ENCODE results near the gene MLPH.

Gene MLPH, protein sequence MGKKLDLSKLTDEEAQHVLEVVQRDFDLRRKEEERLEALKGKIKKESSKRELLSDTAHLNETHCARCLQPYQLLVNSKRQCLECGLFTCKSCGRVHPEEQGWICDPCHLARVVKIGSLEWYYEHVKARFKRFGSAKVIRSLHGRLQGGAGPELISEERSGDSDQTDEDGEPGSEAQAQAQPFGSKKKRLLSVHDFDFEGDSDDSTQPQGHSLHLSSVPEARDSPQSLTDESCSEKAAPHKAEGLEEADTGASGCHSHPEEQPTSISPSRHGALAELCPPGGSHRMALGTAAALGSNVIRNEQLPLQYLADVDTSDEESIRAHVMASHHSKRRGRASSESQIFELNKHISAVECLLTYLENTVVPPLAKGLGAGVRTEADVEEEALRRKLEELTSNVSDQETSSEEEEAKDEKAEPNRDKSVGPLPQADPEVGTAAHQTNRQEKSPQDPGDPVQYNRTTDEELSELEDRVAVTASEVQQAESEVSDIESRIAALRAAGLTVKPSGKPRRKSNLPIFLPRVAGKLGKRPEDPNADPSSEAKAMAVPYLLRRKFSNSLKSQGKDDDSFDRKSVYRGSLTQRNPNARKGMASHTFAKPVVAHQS

DNA sequence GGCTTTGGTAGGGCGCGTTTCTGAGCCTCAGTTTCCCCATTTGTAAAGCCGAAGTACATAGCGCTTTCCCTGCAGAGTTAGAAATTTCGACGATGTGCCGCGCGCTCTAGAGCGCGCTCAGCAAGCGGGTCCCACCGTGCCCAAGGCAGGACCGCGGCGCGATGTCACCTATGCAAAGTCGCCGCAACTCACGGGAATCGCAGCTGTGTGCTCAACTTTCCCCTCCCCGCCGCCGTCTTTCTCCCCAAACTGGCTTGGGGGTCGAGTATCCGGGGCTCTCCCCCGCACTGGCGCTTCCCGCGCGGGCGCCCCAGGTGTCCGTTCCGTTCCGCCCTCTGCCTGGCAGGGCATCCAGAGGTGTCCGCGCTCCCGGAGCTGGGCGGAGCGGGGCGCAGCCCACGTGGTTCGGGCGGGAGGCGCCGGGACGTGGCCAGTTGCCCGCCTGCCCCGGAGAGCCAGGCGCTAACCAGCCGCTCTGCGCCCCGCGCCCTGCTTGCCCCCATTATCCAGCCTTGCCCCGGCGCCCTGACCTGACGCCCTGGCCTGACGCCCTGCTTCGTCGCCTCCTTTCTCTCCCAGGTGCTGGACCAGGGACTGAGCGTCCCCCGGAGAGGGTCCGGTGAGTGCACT, at the start of gene MLPH:
Gene MLPH, plus strand, starts transcription at position 433 of the 630 bp plus-strand sequence. CDS start 6,176 bp downstream, outside the sequence.
- DNase-seq, result no peak

DNA sequence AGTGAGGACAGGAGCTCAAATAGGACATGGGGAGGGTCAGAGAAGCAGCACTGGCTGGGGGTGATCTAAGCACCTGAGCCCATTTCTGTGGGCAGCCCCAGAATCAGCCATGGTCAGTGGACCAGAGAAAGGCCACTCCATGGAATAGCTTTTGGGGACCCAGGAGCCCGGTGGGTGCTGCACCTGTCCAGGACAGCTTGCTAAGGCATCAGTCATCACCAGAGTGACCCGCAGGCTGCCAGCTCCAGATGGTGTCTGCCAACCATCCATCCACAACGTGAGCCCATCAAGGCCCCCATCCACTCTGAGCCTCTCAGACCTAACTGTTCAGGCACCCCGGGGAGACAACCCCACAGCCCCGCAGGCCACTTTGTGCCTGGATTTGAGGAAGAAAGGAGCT, 49.5 kb upstream of the MLPH start:
- DNase-seq, result no peak

DNA sequence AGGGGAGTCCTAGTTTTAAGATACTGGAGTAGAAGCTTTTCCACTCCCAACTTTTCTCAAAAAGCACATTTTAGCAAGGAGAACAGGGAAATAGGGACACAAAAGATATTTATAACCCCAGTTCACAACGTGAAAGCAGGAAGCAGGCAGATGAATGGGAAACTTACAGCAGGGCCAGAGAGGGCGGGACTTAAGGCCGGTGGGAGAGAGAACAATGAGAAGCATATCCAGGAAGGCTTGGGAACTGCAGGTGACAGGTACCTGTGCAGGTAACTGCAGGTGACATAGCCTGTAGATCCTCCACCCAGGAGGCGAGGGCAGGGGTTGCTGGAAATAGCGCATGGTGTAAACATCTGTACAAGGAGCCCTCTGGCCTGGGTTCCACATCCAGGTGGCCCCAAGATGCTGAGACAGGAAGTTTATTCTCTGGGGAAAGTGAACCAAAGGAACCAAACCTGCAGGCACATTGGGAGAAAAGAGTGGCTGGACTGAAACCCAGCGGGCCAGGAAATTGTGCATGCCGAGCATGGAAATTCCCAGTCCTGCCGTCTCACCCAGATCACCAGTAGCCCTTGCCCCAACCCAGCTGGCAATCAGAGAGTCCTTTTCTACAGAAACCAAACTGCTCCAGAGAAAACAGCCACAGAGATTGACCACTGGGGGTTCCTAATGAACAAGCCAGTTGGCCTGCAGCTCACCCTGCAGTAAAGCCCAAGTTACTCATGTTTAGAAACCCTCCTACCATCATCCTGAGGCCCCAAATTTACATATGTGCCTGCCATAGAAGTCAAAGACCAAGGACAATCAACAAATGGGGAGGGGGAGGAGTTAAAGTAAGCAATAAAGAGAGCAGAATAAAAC, 48.7 kb upstream of the MLPH start:
- DNase-seq, result no peak

DNA sequence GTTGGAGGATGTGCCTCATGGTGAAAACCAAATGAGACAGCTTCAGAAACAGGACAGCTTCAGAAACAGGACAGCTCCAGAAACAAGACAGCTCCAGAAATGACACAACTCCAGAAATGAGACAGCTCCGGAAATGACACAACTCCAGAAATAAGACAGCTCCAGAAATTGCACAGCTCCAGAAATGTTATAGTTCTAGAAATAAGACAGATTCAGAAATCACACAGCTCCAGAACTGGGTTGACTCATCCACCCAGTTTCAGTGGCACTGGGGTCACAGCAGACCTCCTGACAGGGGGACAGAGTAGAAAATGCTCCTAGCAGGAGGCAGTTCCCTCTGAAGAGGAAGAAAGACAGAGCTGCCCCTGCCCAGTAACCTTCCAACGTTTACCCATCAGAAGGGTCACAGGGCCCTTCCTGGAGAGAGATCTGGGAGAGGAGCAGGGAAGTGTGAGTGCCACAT, 46.2 kb upstream of the MLPH start:
- peak; percentile 63 for DNase-seq

DNA sequence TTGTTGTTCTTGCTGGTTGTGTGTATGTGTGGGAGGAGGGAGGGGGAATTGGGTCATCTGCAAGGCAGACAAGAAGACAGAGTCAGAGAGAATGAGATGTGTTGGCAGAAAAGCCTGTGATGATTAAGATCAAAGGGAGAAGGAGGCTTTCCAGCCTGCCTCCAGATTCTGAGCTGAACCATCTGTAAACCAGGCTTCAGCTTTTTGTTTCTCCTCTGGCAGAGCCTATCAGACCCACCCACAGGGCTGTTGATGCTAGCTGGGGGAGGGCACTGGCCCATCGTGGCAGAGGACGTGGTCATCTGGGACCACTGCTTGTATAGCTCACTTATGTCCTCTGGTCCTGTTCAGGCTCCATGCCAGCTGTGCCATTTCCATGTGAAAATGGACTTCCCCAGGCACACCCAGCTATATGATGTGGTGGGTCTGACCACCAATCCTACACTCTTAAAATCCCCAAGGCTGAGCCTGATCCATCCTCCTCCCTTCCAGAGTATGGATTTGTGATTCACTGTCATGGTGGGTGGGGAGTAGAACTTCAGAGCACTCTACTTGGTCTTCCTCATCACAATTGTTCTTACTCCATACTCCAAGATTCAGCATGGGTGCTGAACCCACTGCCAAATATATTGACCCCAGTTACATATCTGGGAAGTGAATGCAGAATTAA, 45.3 kb upstream of the MLPH start:
- peak; percentile 57 for DNase-seq

DNA sequence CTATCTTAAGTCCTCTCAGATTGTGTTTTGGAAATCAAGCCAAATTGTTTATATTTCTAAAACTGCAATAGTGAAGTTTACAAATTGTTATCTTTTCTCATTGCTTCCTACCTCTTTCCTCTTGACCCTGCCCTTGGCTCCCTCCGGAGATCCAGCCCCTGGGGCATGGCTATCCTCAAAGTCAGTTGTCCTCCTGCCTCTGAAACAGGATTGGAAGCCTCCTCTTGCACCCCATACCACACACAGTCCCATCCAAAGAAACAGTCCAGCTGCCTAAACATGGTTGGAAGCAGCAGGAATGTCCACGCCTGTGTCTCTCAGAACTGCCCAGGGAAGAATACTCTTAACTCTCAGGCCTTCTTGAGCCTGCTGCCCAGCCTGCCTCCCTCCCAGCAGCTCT, 43.0 kb upstream of the MLPH start:
- DNase-seq, result no peak

DNA sequence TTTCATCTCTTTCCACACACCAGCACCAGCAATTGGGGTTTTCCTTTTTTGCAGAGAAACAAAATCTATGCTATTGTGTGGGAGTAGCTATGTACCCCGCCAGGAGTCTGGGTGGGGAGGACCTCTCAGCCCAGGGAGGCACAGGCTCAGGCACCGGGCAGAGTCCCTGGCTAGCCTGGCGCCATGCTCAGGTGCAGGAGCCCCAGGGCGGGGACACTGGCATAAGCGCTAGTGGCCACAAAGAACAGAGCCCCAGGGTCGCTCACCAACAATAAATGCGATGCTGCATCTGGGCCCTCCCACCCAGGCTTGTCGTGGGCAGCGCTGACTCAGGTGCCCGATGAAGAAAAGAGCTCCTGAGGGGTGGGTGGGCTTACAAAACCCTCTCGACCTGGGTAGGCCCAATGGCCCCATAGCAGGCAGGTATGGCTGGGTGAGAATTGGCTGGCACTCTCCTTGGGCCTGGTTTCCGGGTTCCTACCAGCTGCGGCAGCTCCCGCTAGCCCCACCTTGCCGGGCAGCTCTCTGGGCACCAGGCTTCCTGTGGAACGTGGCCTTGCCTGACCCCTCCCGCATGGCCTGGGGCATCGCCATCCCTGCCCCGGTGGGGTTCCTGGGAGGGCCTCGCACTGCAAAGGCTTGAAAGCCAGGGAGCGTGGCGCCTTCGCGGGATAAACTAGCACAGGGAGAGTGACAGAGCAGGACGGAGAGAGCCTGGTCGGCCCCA, 41.3 kb upstream of the MLPH start:
- DNase-seq, result no peak

DNA sequence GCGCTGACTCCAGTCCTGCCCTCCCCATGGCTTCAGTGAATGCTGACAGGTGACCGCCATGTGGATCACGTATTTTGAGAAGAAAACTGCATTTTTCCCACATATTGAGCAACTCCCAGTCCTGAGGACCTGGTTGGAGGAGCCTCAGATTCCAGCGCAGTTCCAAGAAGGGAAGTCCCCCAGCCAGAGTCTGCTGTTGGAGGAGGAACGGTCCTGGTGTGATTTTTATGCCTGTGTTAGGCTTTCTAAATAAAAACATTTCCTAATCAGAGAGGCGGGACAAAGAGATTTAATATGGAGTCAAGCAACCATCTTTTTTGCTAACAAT, 40.7 kb upstream of the MLPH start:
- DNase-seq, result no peak

DNA sequence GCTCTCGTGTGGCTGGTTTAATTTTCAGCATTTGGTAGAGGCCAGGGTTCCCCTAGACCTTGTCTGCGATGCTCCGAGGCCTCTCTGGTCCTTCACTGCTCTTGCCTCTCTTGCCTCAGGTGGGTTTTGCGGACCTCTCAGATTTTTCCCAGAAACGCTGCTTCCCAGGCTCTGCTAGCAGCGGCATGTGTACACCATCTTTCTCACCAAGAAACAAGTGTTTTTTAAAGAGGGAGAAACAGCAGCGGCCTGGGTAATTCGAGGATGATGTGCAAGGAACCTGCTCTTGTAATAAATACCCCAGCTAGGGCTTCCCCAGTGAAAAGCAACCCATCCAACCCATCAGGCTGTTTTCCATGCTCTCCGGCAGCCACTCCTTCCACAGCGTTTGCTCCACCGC, 39.6 kb upstream of the MLPH start:
- DNase-seq, result no peak

DNA sequence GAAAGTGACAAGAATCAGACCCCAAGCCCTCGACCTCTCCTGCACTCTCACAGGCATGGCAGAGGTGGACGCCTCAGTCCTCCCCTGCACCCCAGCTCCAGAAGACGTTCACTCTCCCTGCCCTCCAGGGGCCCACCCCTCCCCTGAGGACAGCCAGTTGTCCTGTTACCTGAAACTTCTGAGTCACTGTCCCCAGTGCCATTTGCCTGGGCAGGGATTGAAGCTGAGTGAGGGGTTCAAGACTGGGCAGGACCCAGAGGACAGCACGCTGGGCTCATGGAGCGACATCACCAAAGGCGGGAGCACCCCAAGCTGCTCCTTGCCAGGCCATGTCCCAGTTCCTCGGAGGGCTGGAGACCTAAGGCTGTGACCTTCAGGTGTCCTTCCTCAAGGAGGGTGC, 38.9 kb upstream of the MLPH start:
- no peak for DNase-seq

DNA sequence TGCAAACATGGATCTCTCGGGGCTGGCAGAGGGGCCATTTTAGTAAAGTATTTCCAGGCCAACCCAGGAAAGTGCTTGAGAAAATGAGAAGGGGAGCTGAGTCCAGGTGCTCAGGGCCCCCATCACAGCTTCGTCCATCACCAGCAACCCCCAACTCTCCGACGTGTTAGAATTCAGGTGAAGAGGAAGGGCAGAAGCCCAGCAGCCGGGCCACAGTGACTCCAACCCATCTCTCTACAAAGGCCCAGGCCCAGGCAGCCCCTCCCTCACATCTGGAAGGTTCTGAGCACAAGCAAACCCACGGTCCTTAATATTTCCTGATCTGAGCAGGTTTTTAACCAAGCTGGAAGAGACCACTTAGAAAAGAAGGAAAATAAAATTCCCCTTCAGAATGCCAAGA, 38.4 kb upstream of the MLPH start:
- no peak for DNase-seq

DNA sequence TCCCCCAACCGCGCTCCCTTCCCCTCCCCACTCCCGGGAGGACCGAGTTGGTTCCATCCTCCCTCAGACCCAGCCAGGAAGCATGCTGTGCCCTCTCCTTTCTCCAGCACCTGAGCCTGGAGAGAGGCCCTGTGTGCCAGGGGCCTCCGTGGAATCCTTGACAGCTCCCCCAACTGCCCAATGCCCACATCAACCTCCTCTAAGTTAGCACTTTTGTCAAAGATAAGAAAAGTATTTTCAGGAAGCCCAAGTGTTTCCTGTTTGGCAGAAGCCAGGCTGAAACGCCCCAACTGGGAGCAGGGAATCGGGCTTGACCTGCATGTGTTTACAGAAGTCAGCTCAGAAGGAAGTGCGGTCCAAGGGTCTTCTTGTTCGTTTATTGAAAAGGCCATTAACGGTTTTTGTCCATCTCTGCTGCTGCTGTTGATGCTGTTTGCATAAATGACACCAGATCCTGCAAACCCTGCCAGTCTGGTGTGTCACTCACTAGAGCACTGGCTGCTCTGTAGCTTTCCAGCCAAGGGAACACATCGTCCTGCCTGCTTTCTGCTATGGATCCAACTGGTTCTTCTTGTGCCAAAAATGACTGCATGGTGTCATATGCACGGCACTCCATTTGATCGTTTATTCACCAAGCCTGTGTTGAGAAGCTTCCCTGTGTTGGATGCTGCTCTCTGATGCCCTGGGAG, 37.7 kb upstream of the MLPH start:
- no peak for DNase-seq

DNA sequence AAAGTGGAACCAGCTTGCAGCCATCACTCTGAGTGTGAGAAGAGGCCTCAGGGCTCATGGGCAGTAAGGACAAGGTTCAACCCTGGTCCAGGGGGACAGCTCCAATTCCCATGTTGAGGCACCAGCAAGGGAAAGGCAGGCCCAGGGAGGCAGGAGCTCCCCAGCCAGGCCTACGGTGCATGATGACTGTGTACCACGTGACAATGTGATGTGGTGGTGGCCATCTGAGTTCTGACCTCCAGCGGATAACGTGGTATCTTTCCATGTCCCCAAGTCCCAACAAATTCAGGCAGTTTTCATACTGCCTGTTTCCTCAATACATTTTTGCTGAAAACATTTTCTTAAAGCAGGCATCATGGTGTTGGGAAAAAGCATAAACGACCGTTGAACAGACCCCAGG, 36.9 kb upstream of the MLPH start:
- no peak for DNase-seq

DNA sequence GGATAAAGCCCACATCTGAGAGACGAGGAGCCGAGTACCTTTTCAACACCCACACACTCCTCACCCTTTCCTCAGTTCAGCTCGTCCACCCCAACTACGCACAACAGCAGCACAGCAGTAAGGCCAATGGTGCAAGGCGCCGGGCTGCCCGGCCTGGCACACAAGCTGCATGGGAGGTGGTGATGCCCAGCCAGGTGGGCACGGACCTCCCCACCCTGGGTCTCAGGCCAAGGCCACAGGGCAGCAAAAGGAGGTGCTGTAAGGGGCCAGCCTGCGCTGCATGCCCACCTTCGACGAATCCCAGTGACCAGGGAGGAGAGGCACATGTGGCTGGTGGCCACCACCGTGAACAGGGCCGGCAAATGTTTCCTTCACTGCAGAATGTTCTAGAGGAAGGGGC, 36.5 kb upstream of the MLPH start:
- no peak for DNase-seq

DNA sequence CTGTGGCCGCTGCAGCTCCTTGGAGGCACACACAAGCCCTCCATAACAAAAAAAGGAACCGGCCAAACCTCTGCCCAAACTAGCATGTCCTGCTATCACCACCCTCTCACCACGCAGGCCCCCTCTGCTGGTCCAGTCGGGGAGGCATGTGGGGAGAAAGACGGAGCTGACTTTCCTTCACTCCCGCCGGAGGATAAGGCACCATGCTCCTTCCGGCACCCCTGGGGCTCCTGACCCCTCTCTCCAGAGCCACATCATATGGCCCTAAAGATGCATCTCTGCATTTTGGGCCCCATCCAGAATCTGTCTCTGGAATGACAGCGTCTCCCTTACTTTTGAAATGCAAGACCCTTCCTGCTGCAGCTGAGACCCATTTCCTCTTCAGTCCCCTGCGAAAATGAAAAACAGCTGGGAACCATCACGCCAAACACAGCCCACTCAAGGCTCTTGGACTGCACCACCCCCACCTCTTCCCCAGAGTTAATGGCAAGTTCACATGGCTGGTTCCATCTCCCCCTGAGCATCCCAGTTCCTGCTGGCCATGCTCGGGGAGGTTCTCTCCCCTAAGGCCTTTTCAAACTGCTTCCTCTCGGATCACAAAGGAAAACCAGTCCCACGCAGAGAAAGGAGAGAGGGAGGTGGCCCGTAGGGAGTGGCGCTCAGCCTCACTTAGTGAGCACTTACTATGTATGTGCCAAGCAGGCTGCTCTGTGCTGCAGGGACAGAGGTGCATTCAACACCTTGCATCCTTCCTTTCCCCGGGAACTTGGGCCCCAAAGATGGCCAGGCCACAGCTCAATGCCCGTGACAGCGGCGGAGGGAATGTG, 35.2 kb upstream of the MLPH start:
- no peak for DNase-seq

DNA sequence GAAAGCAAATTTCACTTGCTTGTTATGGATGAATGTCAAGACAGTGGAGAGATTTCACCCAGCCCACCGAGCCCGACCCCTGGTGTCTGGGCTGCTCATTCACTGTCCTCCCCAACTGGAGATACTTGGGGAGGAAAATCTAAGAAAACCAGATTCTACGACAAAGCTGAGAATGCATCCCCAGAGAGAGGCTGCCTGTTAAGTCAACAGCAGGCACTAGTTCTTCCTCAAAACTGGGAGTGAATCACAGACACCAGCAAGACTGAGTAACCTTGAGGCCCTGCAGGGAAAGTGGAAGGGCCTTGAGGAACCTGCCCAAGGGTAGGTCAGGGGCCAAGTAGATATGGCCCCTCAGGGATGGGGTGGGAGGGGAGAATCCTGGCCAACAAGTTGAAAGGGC, 34.2 kb upstream of the MLPH start:
- DNase-seq, result no peak

DNA sequence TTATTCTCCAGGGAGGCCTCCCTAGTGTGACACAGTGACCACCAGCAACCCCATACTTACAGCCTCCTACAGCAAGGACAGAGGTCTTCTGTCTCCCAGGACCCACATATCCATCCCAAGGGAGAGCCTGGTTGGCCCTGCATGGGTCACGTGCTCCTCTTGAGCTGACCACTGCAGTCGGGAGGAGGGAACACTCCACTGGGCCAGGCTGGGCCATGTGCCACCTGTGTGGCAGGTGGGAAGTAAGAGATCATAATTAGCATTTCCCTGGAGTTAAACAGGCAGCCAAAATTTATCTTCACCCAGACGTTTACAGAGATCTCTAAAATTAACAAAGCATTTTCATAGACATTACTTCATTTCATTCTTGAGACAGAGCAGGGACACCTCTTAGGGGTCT, 33.4 kb upstream of the MLPH start:
- DNase-seq, result no peak

DNA sequence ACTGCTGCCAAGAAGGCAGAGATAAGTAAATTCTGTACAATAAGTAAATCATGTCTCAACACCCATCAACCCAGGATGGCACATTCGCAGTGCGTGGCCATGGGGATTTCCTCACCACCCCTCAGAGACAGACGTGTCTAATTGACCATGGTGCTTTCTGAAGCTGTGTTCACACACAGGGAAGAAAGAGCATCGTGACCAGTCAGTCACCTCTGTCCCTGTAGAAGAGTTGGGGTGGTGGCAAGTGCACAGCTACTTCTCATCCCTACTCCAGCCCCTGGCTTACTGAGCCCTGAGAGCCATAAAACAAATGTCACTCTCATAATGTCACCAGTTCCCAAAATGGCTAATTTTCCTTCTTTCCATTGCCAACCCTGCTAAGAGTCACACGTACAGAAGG, 31.3 kb upstream of the MLPH start:
- no peak for DNase-seq

DNA sequence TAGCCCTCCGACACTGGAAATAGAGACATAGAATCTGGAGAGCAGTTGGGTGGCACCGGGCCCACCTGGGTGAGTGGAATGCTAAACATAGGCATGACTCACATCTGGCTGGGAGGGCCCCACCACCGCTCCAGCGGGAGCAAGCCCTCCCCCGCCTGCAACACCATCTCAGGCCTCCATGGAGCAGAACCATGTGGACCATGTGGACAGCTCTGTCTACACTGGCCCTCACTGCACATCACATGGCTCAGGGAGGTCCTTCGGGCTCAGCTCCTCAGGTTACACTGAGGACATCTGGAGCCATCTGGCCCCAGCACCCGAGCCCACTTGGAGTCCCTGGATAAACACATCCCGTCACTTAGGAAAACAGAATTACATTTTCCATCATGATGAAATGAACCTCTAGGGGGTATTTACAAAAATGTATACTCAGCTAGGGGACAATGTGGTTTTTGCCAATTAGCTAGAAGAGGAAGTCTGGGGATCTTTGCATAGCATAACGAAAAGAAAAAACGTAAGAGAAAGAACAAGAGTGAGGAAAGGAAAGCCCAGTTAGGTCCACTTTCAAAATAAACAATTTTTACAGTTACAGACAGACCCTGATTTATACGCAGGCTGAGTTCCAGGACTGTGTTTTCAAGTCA, 30.7 kb upstream of the MLPH start:
- DNase-seq, result no peak

DNA sequence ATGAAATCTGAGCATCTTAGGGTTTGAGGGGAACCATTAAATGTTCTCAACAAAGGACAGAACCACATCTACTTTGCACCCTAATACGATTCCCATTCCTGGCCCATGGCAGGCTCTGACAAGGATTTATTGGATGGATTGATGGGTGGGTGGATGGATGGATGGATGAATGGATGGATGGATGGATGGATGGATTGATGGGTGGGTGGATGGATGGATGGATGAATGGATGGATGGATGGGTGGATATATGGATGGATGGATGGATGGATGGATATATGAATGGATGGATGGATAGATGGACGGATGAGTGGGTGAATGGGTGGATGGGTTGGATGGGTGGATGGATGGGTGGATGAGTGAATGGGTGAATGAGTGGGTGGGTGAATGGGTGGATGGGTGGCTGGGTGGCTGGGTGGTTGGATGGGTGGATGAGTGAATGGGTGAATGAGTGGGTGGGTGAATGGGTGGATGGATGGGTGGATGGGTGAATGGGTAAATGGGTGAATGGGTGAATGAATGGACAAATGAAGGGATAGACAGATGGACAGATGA, 29.6 kb upstream of the MLPH start:
- no peak for DNase-seq

Measured in activated naive CD4-positive, alpha-beta T cell treated with anti-CD3 and anti-CD28 coated beads, Interleukin-2, amount 50 U/mL, for 16 hours (primary cell).